HepG2 (cell line): ENCODE results near the gene SYNE3. TPM values are rescaled to one million over a fixed set of nuclear protein-coding genes. Genes with fewer than 3 reads are reported as not detected.

Source experiments
- AKNA ChIP-seq: sonication (generic); formaldehyde crosslinking; IDR thresholded peaks from 2 replicates; pipeline ENCODE4 v1.4.0; 2020; ENCODE audit warnings: missing genetic modification reagents, borderline replicate concordance
- NR2F2 ChIP-seq: IDR thresholded peaks from 2 replicates; pipeline ENCODE4 v1.6.1; 2012; ENCODE audit warnings: low read depth, inconsistent platforms, borderline replicate concordance
- PAXIP1 ChIP-seq: sonication (generic); formaldehyde crosslinking; conservative IDR thresholded peaks from 2 replicates; pipeline ENCODE4 v1.4.0; 2020; ENCODE audit warnings: mild to moderate bottlenecking, missing genetic modification reagents, moderate library complexity
- POGK ChIP-seq: sonication (generic); formaldehyde crosslinking; conservative IDR thresholded peaks from 2 replicates; pipeline ENCODE4 v1.8.0; 2022; ENCODE audit warnings: mild to moderate bottlenecking, moderate library complexity, missing genetic modification reagents
- SIN3A ChIP-seq: IDR thresholded peaks from 2 replicates; pipeline ENCODE4 v1.6.1; 2011; ENCODE audit warnings: low read depth, mild to moderate bottlenecking, control low read depth, low read length, borderline replicate concordance
- TMF1 ChIP-seq: sonication (generic); formaldehyde crosslinking; IDR thresholded peaks from 2 replicates; pipeline ENCODE4 v1.8.1; 2022; ENCODE audit warnings: low read depth, missing genetic modification reagents
- ZMAT3 ChIP-seq: sonication (generic); formaldehyde crosslinking; conservative IDR thresholded peaks from 2 replicates; pipeline ENCODE4 v1.7.0; 2021; ENCODE audit warnings: missing genetic modification reagents
- ZNF441 ChIP-seq: sonication (generic); formaldehyde crosslinking; IDR thresholded peaks from 2 replicates; pipeline ENCODE4 v1.7.0; 2021; ENCODE audit warnings: missing genetic modification reagents, borderline replicate concordance
- ZNF646 ChIP-seq: sonication (generic); formaldehyde crosslinking; IDR thresholded peaks from 2 replicates; pipeline ENCODE4 v1.9.0; 2021; ENCODE audit warnings: mild to moderate bottlenecking, missing genetic modification reagents
- ZNF879 ChIP-seq: sonication (generic); formaldehyde crosslinking; IDR thresholded peaks from 2 replicates; pipeline ENCODE4 v1.8.1; 2023; ENCODE audit warnings: missing genetic modification reagents
- polyA plus RNA-seq, 8 experiments: library from polyadenylated mRNA; depleted of rRNA in 3 of 8; stranded (reverse) in 7 of 8; unstranded in 1 of 8; fragments of >200 nt; fragmentation: Illumina TruSeq in 4 of 8; extraction: Trizol in 4 of 8; gene quantifications; 2 replicates each; pipeline versions ENCODE4 v1.2.1 to v1.2.3, GENCODE V29; 2011 to 2016; ENCODE audit warnings: low read depth in 4 of 8, missing spikeins in 1 of 8, mixed read lengths in 1 of 8; ENCODE audit not compliant: insufficient read depth in 1 of 8
- total RNA-seq, 5 experiments: library from RNA; depleted of rRNA; stranded (reverse); fragments of >200 nt; fragmentation: Illumina TruSeq; extraction: Trizol; gene quantifications; 2 replicates each; pipeline ENCODE4 v1.2.3, GENCODE V29; 2016; ENCODE audit warnings: low read depth in 1 of 5

Gene SYNE3
- total and polyA plus RNA-seq, 2 of the 13 experiments (the other 11 are each of a cell fraction or from before 2014, with no cell fraction given), result 7.8 to 8.0 TPM

GRCh38 chr14:95524706-95525512 is 8.5 kb upstream of the SYNE3 start (continued):
- TF ChIP-seq ZNF646 (CRISPR knock-in tag) (peak; percentile 43; the same call in 1 of the 2 replicates), NR2F2 (peak; percentile 85), SIN3A (peak; percentile 75; the same call in 1 of the 2 replicates), PAXIP1 (CRISPR knock-in tag) (peak; percentile 94), TMF1 (CRISPR knock-in tag) (0 out of 2 replicates have a peak, but pooled peaks have one; percentile 42), AKNA (CRISPR knock-in tag) (no peak), ZNF879 (CRISPR knock-in tag) (no peak), ZMAT3 (peak; percentile 58; the same call in 1 of the 2 replicates), POGK (CRISPR knock-in tag) (0 out of 2 replicates have a peak, but pooled peaks have one; percentile 49), ZNF441 (CRISPR knock-in tag) (peak; percentile 75; the same call in 1 of the 2 replicates)
